Measurements from ENCODE around the gene THOC6. TPM values are rescaled to one million over a fixed set of nuclear protein-coding genes. Genes with fewer than 3 reads are reported as not detected.

Gene THOC6
- total and polyA plus RNA-seq, 4 donors = 10.8 to 14.8 (median 11.7) TPM

- H3K4me1 ChIP-seq (ENCODE audit: control insufficient read depth in 4 of 4, insufficient read depth in 4 of 4, low read length in 3 of 4) = peaks cover 0 to 14% (median 5%) of the 10 kb centered on the region in 4 donors
- H3K4me3 ChIP-seq (ENCODE audit: low read depth in 1 of 3, low read length in 3 of 3) = no peak overlapping the region
- WGBS = 10% methylated on average over 13 of the region's 13 CpGs
- DNase-seq (ENCODE audit: low spot score) = no peak
- no peaks in the 10 kb centered on the region for H3K9me3 ChIP-seq (ENCODE audit: control insufficient read depth in 4 of 4, low read length in 3 of 4)
- TF ChIP-seq MAX (IDR thresholded peaks at IDR 0.05) = no peak
- TF ChIP-seq HNF4A (conservative IDR thresholded peaks at IDR 0.05) = no peak
- TF ChIP-seq JUND (IDR thresholded peaks at IDR 0.05) = no peak
- TF ChIP-seq SP1 (IDR thresholded peaks at IDR 0.05) = no peak
- TF ChIP-seq FOXA2 (IDR thresholded peaks at IDR 0.05) = no peak
- no peak for TF ChIP-seq RXRA (IDR thresholded peaks at IDR 0.05)
- TF ChIP-seq ATF3 (IDR thresholded peaks at IDR 0.05) = no peak
- TF ChIP-seq NR2F2 (IDR thresholded peaks at IDR 0.05) = no peak
- TF ChIP-seq EGR1 (IDR thresholded peaks at IDR 0.05; ENCODE audit: low read depth in 2 of 2) = no peak
- no peak for TF ChIP-seq YY1 (IDR thresholded peaks at IDR 0.05)
- TF ChIP-seq ZBTB33 (IDR thresholded peaks at IDR 0.05) = no peak
- TF ChIP-seq GABPA (IDR thresholded peaks at IDR 0.05 in 1 of 2, conservative IDR thresholded peaks at IDR 0.05 in 1 of 2) = no peak
- no peak for TF ChIP-seq REST (IDR thresholded peaks at IDR 0.05)
- TF ChIP-seq CTCF (IDR thresholded peaks at IDR 0.05; ENCODE audit: low read depth, low read length, missing input control) = no peak
- no peak for TF ChIP-seq RAD21 (IDR thresholded peaks at IDR 0.05)
- no peak for TF ChIP-seq FOXA1 (IDR thresholded peaks at IDR 0.05)
- no peak for TF ChIP-seq HNF4G (IDR thresholded peaks at IDR 0.05)
- peaks cover 0 to 6% (median 3%) of the 10 kb centered on the region in 4 donors for H3K27me3 ChIP-seq (ENCODE audit: control insufficient read depth in 4 of 4, insufficient read depth in 4 of 4, low read length in 3 of 4)
- no peak overlapping the region for H3K27ac ChIP-seq (ENCODE audit: low read depth in 1 of 2, low read length in 2 of 2)
- H3K9ac ChIP-seq (ENCODE audit: low read depth in 1 of 2, low read length in 2 of 2) = no peak overlapping the region
- no peaks in the 10 kb centered on the region for H3K36me3 ChIP-seq (ENCODE audit: control insufficient read depth in 4 of 4, insufficient read depth in 3 of 4, low read depth in 1 of 4, low read length in 3 of 4)
Measured at GRCh38 chr16:3047387-3047720, 23.5 kb downstream of the THOC6 start.
